Fibroblast of lung (primary cell): ENCODE data around the gene EHHADH.

ENCODE experiments used
- EZH2 ChIP-seq: IDR thresholded peaks from 2 replicates; pipeline ENCODE4 v1.5.1; 2012; ENCODE audit warnings: low read length, control low read depth, mild to moderate bottlenecking; ENCODE audit errors: missing control alignments
- TF ChIP-seq, protein P1 (sequence below), 2 donors: IDR thresholded peaks in 1 of 2; conservative IDR thresholded peaks in 1 of 2; 1 replicate in 1 of 2; 2 replicates in 1 of 2; pipeline ENCODE4 v1.5.1; 2011 to 2012; ENCODE audit warnings: low read length in 2 of 2, control low read depth in 1 of 2, inconsistent platforms in 1 of 2, low read depth in 1 of 2, mild to moderate bottlenecking in 1 of 2

DNA sequence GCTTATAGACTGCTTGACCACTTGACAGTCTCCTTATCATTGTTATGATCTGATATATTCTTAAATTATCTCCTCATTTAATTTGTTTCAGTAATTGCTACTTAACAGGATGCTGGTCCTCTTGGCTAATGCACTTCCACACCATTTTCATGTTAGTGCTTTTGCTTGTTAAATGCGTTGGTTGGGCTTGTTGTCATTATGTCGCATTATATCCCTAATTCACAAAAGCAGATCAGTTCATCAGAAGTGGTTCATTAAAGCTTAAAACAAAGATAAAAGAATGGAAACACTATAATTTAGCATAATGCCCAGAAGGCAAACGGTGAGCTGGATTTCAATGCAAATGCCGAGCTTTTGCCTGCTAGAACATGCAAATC lies 17.1 kb upstream of the EHHADH start:
- TF ChIP-seq, protein P1, sequence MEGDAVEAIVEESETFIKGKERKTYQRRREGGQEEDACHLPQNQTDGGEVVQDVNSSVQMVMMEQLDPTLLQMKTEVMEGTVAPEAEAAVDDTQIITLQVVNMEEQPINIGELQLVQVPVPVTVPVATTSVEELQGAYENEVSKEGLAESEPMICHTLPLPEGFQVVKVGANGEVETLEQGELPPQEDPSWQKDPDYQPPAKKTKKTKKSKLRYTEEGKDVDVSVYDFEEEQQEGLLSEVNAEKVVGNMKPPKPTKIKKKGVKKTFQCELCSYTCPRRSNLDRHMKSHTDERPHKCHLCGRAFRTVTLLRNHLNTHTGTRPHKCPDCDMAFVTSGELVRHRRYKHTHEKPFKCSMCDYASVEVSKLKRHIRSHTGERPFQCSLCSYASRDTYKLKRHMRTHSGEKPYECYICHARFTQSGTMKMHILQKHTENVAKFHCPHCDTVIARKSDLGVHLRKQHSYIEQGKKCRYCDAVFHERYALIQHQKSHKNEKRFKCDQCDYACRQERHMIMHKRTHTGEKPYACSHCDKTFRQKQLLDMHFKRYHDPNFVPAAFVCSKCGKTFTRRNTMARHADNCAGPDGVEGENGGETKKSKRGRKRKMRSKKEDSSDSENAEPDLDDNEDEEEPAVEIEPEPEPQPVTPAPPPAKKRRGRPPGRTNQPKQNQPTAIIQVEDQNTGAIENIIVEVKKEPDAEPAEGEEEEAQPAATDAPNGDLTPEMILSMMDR (conservative IDR thresholded peaks at IDR 0.05 in 1 of 2, IDR thresholded peaks at IDR 0.05 in 1 of 2; ENCODE audit: low read depth in 1 of 2, low read length in 2 of 2): no peak
- TF ChIP-seq EZH2: no peak
